ENCODE measurements around the gene OPCML. TPM values are rescaled to one million over a fixed set of nuclear protein-coding genes. Genes with fewer than 3 reads are reported as not detected.

Gene OPCML
- total RNA-seq, 1 donor: under 0.01 TPM

GRCh38 chr11:133354069-133354468, 178.2 kb downstream of the OPCML start:
- Histone ChIP-seq H3K9me3 (ENCODE audit: low read depth, low read length) (no peaks in the 10 kb centered on the region), H3K4me1 (ENCODE audit: insufficient read depth, low read length) (no peaks in the 10 kb centered on the region), H3K4me3 (ENCODE audit: low read length) (no peak overlapping the region), H3K27me3 (ENCODE audit: insufficient read depth, low read length) (no peaks in the 10 kb centered on the region)

- Histone ChIP-seq H3K4me1 (ENCODE audit: insufficient read depth, low read length) (no peaks in the 10 kb centered on the region), H3K27me3 (ENCODE audit: insufficient read depth, low read length) (no peaks in the 10 kb centered on the region), H3K9me3 (ENCODE audit: low read depth, low read length) (no peaks in the 10 kb centered on the region), H3K4me3 (ENCODE audit: low read length) (no peak overlapping the region)
Measured at GRCh38 chr11:133350045-133350444, 182.3 kb downstream of the OPCML start.

- Histone ChIP-seq H3K9me3 (ENCODE audit: low read depth, low read length) (no peaks in the 10 kb centered on the region), H3K4me3 (ENCODE audit: low read length) (no peak overlapping the region), H3K4me1 (ENCODE audit: insufficient read depth, low read length) (no peaks in the 10 kb centered on the region), H3K27me3 (ENCODE audit: insufficient read depth, low read length) (no peaks in the 10 kb centered on the region)
Measured at GRCh38 chr11:133347988-133348387, 184.3 kb downstream of the OPCML start.

- Histone ChIP-seq H3K4me3 (ENCODE audit: low read length) (no peak overlapping the region), H3K9me3 (ENCODE audit: low read depth, low read length) (no peaks in the 10 kb centered on the region), H3K27me3 (ENCODE audit: insufficient read depth, low read length) (no peaks in the 10 kb centered on the region), H3K4me1 (ENCODE audit: insufficient read depth, low read length) (no peaks in the 10 kb centered on the region)
Measured at GRCh38 chr11:133346137-133346536, 186.2 kb downstream of the OPCML start.

GRCh38 chr11:133343951-133344350, 188.3 kb downstream of the OPCML start:
- no peaks in the 10 kb centered on the region for H3K9me3 ChIP-seq (ENCODE audit: low read depth, low read length)
- H3K4me3 ChIP-seq (ENCODE audit: low read length): no peak overlapping the region
- H3K4me1 ChIP-seq (ENCODE audit: insufficient read depth, low read length): no peaks in the 10 kb centered on the region
- no peaks in the 10 kb centered on the region for H3K27me3 ChIP-seq (ENCODE audit: insufficient read depth, low read length)

GRCh38 chr11:133339495-133340140, 192.7 kb downstream of the OPCML start:
- no peaks in the 10 kb centered on the region for H3K27me3 ChIP-seq (ENCODE audit: insufficient read depth, low read length)
- H3K4me3 ChIP-seq (ENCODE audit: low read length): no peak overlapping the region
- no peaks in the 10 kb centered on the region for H3K9me3 ChIP-seq (ENCODE audit: low read depth, low read length)

GRCh38 chr11:133338588-133338987, 193.7 kb downstream of the OPCML start:
- Histone ChIP-seq H3K4me1 (ENCODE audit: insufficient read depth, low read length) (no peaks in the 10 kb centered on the region), H3K27me3 (ENCODE audit: insufficient read depth, low read length) (no peaks in the 10 kb centered on the region), H3K9me3 (ENCODE audit: low read depth, low read length) (no peaks in the 10 kb centered on the region), H3K4me3 (ENCODE audit: low read length) (no peak overlapping the region)

More at GRCh38 chr11:133339495-133340140, 192.7 kb downstream of the OPCML start:
- H3K4me1 ChIP-seq (ENCODE audit: insufficient read depth, low read length): no peaks in the 10 kb centered on the region

GRCh38 chr11:133337951-133338418, 194.3 kb downstream of the OPCML start:
- H3K27me3 ChIP-seq (ENCODE audit: insufficient read depth, low read length): no peaks in the 10 kb centered on the region
- no peaks in the 10 kb centered on the region for H3K9me3 ChIP-seq (ENCODE audit: low read depth, low read length)
- no peak overlapping the region for H3K4me3 ChIP-seq (ENCODE audit: low read length)
- H3K4me1 ChIP-seq (ENCODE audit: insufficient read depth, low read length): no peaks in the 10 kb centered on the region

- no peaks in the 10 kb centered on the region for H3K4me1 ChIP-seq (ENCODE audit: insufficient read depth, low read length)
- no peaks in the 10 kb centered on the region for H3K27me3 ChIP-seq (ENCODE audit: insufficient read depth, low read length)
- no peak overlapping the region for H3K4me3 ChIP-seq (ENCODE audit: low read length)
- H3K9me3 ChIP-seq (ENCODE audit: low read depth, low read length): no peaks in the 10 kb centered on the region
Measured at GRCh38 chr11:133337193-133337592, 195.1 kb downstream of the OPCML start.

GRCh38 chr11:133331031-133331430, 201.3 kb downstream of the OPCML start:
- H3K9me3 ChIP-seq (ENCODE audit: low read depth, low read length): no peaks in the 10 kb centered on the region
- no peak overlapping the region for H3K4me3 ChIP-seq (ENCODE audit: low read length)
- no peaks in the 10 kb centered on the region for H3K4me1 ChIP-seq (ENCODE audit: insufficient read depth, low read length)
- H3K27me3 ChIP-seq (ENCODE audit: insufficient read depth, low read length): no peaks in the 10 kb centered on the region

- no peaks in the 10 kb centered on the region for H3K9me3 ChIP-seq (ENCODE audit: low read depth, low read length)
- H3K4me1 ChIP-seq (ENCODE audit: insufficient read depth, low read length): no peaks in the 10 kb centered on the region
- no peak overlapping the region for H3K4me3 ChIP-seq (ENCODE audit: low read length)
- H3K27me3 ChIP-seq (ENCODE audit: insufficient read depth, low read length): no peaks in the 10 kb centered on the region
Measured at GRCh38 chr11:133326849-133327248, 205.5 kb downstream of the OPCML start.

- H3K4me3 ChIP-seq (ENCODE audit: low read length): no peak overlapping the region
Measured at GRCh38 chr11:133326332-133326731, 206.0 kb downstream of the OPCML start.

GRCh38 chr11:133325711-133326110, 206.6 kb downstream of the OPCML start:
- H3K4me3 ChIP-seq (ENCODE audit: low read length): no peak overlapping the region
- H3K27me3 ChIP-seq (ENCODE audit: insufficient read depth, low read length): no peaks in the 10 kb centered on the region
- no peaks in the 10 kb centered on the region for H3K9me3 ChIP-seq (ENCODE audit: low read depth, low read length)
- no peaks in the 10 kb centered on the region for H3K4me1 ChIP-seq (ENCODE audit: insufficient read depth, low read length)

More at GRCh38 chr11:133326332-133326731, 206.0 kb downstream of the OPCML start:
- Histone ChIP-seq H3K9me3 (ENCODE audit: low read depth, low read length) (no peaks in the 10 kb centered on the region), H3K4me1 (ENCODE audit: insufficient read depth, low read length) (no peaks in the 10 kb centered on the region), H3K27me3 (ENCODE audit: insufficient read depth, low read length) (no peaks in the 10 kb centered on the region)

GRCh38 chr11:133323354-133323753, 208.9 kb downstream of the OPCML start:
- no peak overlapping the region for H3K4me3 ChIP-seq (ENCODE audit: low read length)
- no peaks in the 10 kb centered on the region for H3K4me1 ChIP-seq (ENCODE audit: insufficient read depth, low read length)
- no peaks in the 10 kb centered on the region for H3K27me3 ChIP-seq (ENCODE audit: insufficient read depth, low read length)
- H3K9me3 ChIP-seq (ENCODE audit: low read depth, low read length): no peaks in the 10 kb centered on the region

- no peaks in the 10 kb centered on the region for H3K9me3 ChIP-seq (ENCODE audit: low read depth, low read length)
- no peak overlapping the region for H3K4me3 ChIP-seq (ENCODE audit: low read length)
- no peaks in the 10 kb centered on the region for H3K4me1 ChIP-seq (ENCODE audit: insufficient read depth, low read length)
- H3K27me3 ChIP-seq (ENCODE audit: insufficient read depth, low read length): no peaks in the 10 kb centered on the region
Measured at GRCh38 chr11:133318221-133318620, 214.1 kb downstream of the OPCML start.

- Histone ChIP-seq H3K9me3 (ENCODE audit: low read depth, low read length) (no peaks in the 10 kb centered on the region), H3K4me3 (ENCODE audit: low read length) (no peak overlapping the region), H3K4me1 (ENCODE audit: insufficient read depth, low read length) (no peaks in the 10 kb centered on the region), H3K27me3 (ENCODE audit: insufficient read depth, low read length) (no peaks in the 10 kb centered on the region)
Measured at GRCh38 chr11:133311230-133311629, 221.1 kb downstream of the OPCML start.
